Liver (tissue), 9 donors: ENCODE measurements around the gene CASZ1. TPM values are rescaled to one million over a fixed set of nuclear protein-coding genes. Genes with fewer than 3 reads are reported as not detected.

Experiments
- DNase-seq: peaks from one replicate; pipeline ENCODE4 v3.0.0-alpha.2; 2017; ENCODE audit warnings: low spot score
- H3K27ac ChIP-seq, 2 donors: one replicate each; pipeline ENCODE4 v1.7.0; 2013; ENCODE audit warnings: inconsistent platforms in 2 of 2, low read length in 2 of 2, control low read depth in 1 of 2, low read depth in 1 of 2, mild to moderate bottlenecking in 1 of 2
- H3K27me3 ChIP-seq, 4 donors: one replicate each; pipeline versions ENCODE4 v1.6.1 to v1.7.0; 2013; ENCODE audit warnings: low read length in 3 of 4, inconsistent platforms in 1 of 4, mild to moderate bottlenecking in 1 of 4, moderate library complexity in 1 of 4; ENCODE audit not compliant: control insufficient read depth in 4 of 4, insufficient read depth in 4 of 4
- H3K36me3 ChIP-seq, 4 donors: one replicate each; pipeline versions ENCODE4 v1.6.1 to v1.7.0; 2013; ENCODE audit warnings: low read length in 3 of 4, mild to moderate bottlenecking in 3 of 4, low read depth in 1 of 4, moderate library complexity in 1 of 4; ENCODE audit not compliant: control insufficient read depth in 4 of 4, insufficient read depth in 3 of 4
- H3K4me1 ChIP-seq, 4 donors: one replicate each; pipeline versions ENCODE4 v1.6.1 to v1.7.0; 2013; ENCODE audit warnings: low read length in 3 of 4, mild to moderate bottlenecking in 3 of 4, moderate library complexity in 1 of 4; ENCODE audit not compliant: control insufficient read depth in 4 of 4, insufficient read depth in 4 of 4
- H3K4me3 ChIP-seq, 3 donors: one replicate each; pipeline versions ENCODE4 v1.6.1 to v1.7.0; 2013; ENCODE audit warnings: low read length in 3 of 3, control low read depth in 1 of 3, low read depth in 1 of 3, mild to moderate bottlenecking in 1 of 3
- H3K9ac ChIP-seq, 2 donors: one replicate each; pipeline ENCODE4 v1.7.0; 2013; ENCODE audit warnings: low read length in 2 of 2, mild to moderate bottlenecking in 2 of 2, moderate library complexity in 2 of 2, control low read depth in 1 of 2, low read depth in 1 of 2
- H3K9me3 ChIP-seq, 4 donors: one replicate each; pipeline versions ENCODE4 v1.6.1 to v1.7.0; 2013; ENCODE audit warnings: low read length in 3 of 4; ENCODE audit not compliant: control insufficient read depth in 4 of 4
- CTCF ChIP-seq: fragments of 150-350 bp; IDR thresholded peaks from 2 replicates; pipeline ENCODE4 v1.5.1; 2017; ENCODE audit warnings: improper control_type of control experiment, low read depth, low read length; ENCODE audit not compliant: missing input control
- FOXA1 ChIP-seq: IDR thresholded peaks from 2 replicates; pipeline ENCODE4 v1.6.1; 2016; ENCODE audit warnings: antibody characterized with exemption
- FOXA2 ChIP-seq: IDR thresholded peaks from 2 replicates; pipeline ENCODE4 v1.6.1; 2016; ENCODE audit warnings: antibody characterized with exemption
- GABPA ChIP-seq, 2 donors: IDR thresholded peaks in 1 of 2; conservative IDR thresholded peaks in 1 of 2; 2 replicates each; pipeline ENCODE4 v1.6.1; 2016; ENCODE audit warnings: antibody characterized with exemption in 2 of 2, mild to moderate bottlenecking in 1 of 2, moderate library complexity in 1 of 2
- HNF4A ChIP-seq, 2 donors: conservative IDR thresholded peaks; 2 replicates each; pipeline ENCODE4 v1.6.1; 2016; ENCODE audit warnings: antibody characterized with exemption in 2 of 2, mild to moderate bottlenecking in 2 of 2
- HNF4G ChIP-seq: IDR thresholded peaks from 2 replicates; pipeline ENCODE4 v1.6.1; 2016; ENCODE audit warnings: antibody characterized with exemption
- JUND ChIP-seq, 2 donors: IDR thresholded peaks; 2 replicates each; pipeline ENCODE4 v1.6.1; 2016; ENCODE audit warnings: antibody characterized with exemption in 2 of 2
- MAX ChIP-seq: IDR thresholded peaks from 2 replicates; pipeline ENCODE4 v1.6.1; 2016; ENCODE audit warnings: antibody characterized with exemption
- NR2F2 ChIP-seq: IDR thresholded peaks from 2 replicates; pipeline ENCODE4 v1.6.1; 2016; ENCODE audit warnings: antibody characterized with exemption
- RAD21 ChIP-seq, 2 donors: IDR thresholded peaks; 2 replicates each; pipeline ENCODE4 v1.6.1; 2016; ENCODE audit warnings: antibody characterized with exemption in 2 of 2, mild to moderate bottlenecking in 2 of 2
- REST ChIP-seq: IDR thresholded peaks from 2 replicates; pipeline ENCODE4 v1.6.1; 2016; ENCODE audit warnings: antibody characterized with exemption, mild to moderate bottlenecking
- RXRA ChIP-seq, 2 donors: IDR thresholded peaks; 2 replicates each; pipeline ENCODE4 v1.6.1; 2017 to 2018; ENCODE audit warnings: antibody characterized with exemption in 2 of 2, mild to moderate bottlenecking in 1 of 2
- SP1 ChIP-seq: IDR thresholded peaks from 2 replicates; pipeline ENCODE4 v1.6.1; 2018; ENCODE audit warnings: antibody characterized with exemption, mild to moderate bottlenecking
- YY1 ChIP-seq: IDR thresholded peaks from 2 replicates; pipeline ENCODE4 v1.6.1; 2016; ENCODE audit warnings: antibody characterized with exemption, mild to moderate bottlenecking
- WGBS: extraction: QIAGEN DNeasy Blood & Tissue Kit; methylation state at CpG from one replicate; pipeline ENCODE4 v1.1.7; 2013; 5-methylcytosine and 5-hydroxymethylcytosine counted together
- polyA plus RNA-seq, 2 donors: library from polyadenylated mRNA; stranded (reverse) in 1 of 2; unstranded in 1 of 2; fragments of 200-250 nt in 1 of 2; fragments of >200 nt in 1 of 2; fragmentation: Nextera tagmentation in 1 of 2; extraction: Ambion mirVana in 1 of 2; gene quantifications; one replicate each; pipeline versions ENCODE4 v1.2.1 to v1.2.3, GENCODE V29; 2013 to 2015
- total RNA-seq, 2 donors: library from RNA; depleted of rRNA; stranded (reverse); fragments of >200 nt; gene quantifications; one replicate each; pipeline ENCODE4 v1.2.3, GENCODE V29; 2014
- TF ChIP-seq, protein P1 (sequence below): IDR thresholded peaks from 2 replicates; pipeline ENCODE4 v1.6.1; 2016; ENCODE audit warnings: antibody characterized with exemption
- TF ChIP-seq, protein P2 (sequence below): IDR thresholded peaks from 2 replicates; pipeline ENCODE4 v1.6.1; 2016; ENCODE audit warnings: antibody characterized with exemption
- donor health status: healthy.
- donor health status: healthy.
- donor health status: healthy.
- donor health status: healthy.
- donor health status: healthy.

The CASZ1 gene
- total and polyA plus RNA-seq, 4 donors, result 1.0 to 3.5 (median 1.9) TPM

GRCh38 chr1:10678852-10679251, 117.6 kb downstream of the CASZ1 start:
- TF ChIP-seq YY1 (no peak), NR2F2 (no peak), FOXA1 (no peak), HNF4G (no peak), RAD21 (IDR thresholded peaks at IDR 0.05) (no peak), HNF4A (conservative IDR thresholded peaks at IDR 0.05) (no peak), SP1 (no peak), MAX (no peak), JUND (IDR thresholded peaks at IDR 0.05) (no peak), GABPA (IDR thresholded peaks at IDR 0.05 in 1 of 2, conservative IDR thresholded peaks at IDR 0.05 in 1 of 2) (no peak), RXRA (IDR thresholded peaks at IDR 0.05) (no peak), CTCF (no peak), FOXA2 (no peak), REST (no peak)
- TF ChIP-seq, protein P1, sequence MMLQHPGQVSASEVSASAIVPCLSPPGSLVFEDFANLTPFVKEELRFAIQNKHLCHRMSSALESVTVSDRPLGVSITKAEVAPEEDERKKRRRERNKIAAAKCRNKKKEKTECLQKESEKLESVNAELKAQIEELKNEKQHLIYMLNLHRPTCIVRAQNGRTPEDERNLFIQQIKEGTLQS, result no peak
- TF ChIP-seq, protein P2, sequence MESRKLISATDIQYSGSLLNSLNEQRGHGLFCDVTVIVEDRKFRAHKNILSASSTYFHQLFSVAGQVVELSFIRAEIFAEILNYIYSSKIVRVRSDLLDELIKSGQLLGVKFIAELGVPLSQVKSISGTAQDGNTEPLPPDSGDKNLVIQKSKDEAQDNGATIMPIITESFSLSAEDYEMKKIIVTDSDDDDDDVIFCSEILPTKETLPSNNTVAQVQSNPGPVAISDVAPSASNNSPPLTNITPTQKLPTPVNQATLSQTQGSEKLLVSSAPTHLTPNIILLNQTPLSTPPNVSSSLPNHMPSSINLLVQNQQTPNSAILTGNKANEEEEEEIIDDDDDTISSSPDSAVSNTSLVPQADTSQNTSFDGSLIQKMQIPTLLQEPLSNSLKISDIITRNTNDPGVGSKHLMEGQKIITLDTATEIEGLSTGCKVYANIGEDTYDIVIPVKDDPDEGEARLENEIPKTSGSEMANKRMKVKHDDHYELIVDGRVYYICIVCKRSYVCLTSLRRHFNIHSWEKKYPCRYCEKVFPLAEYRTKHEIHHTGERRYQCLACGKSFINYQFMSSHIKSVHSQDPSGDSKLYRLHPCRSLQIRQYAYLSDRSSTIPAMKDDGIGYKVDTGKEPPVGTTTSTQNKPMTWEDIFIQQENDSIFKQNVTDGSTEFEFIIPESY, result no peak
- WGBS, result 98% methylated on average over 11 of the region's 11 CpGs
- Histone ChIP-seq H3K27ac (no peak overlapping the region), H3K9ac (no peak overlapping the region), H3K9me3 (no peaks in the 10 kb centered on the region), H3K4me3 (no peak overlapping the region), H3K27me3 (no peaks in the 10 kb centered on the region), H3K36me3 (no peaks in the 10 kb centered on the region), H3K4me1 (peaks cover 19 to 53% (median 40%) of the 10 kb centered on the region in 4 donors)
- no peak for DNase-seq

DNA sequence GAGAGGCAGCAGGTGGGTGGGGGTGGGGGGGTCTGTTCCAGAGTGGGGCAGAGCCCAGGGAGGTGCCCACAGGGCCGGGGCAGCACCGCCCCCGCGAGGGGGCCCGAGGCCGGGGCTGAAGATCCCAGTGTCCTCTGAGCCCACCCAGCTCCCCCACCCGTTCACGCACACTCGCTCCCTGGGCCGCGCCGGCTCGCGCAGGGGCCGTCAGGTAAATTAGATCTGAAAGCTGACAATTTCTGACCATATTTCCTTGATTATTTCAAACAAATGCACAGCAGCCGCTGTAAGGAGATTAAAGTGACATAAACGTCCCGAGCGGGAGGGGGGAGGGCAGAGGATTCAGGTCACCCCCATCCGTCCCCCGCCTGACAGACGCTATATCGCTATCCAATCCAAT, 118.0 kb downstream of the CASZ1 start:
- DNase-seq, result no peak
- no peaks in the 10 kb centered on the region for H3K36me3 ChIP-seq
- no peaks in the 10 kb centered on the region for H3K9me3 ChIP-seq
- TF ChIP-seq FOXA2, result no peak
- TF ChIP-seq HNF4G, result no peak
- TF ChIP-seq JUND (IDR thresholded peaks at IDR 0.05), result no peak
- no peak for TF ChIP-seq CTCF
- TF ChIP-seq MAX, result no peak
- TF ChIP-seq, protein P2, result no peak
- TF ChIP-seq, protein P1, result no peak
- TF ChIP-seq RXRA (IDR thresholded peaks at IDR 0.05), result no peak
- H3K27ac ChIP-seq, result no peak overlapping the region
- no peaks in the 10 kb centered on the region for H3K27me3 ChIP-seq
- H3K9ac ChIP-seq, result no peak overlapping the region
- WGBS, result 94% methylated on average over 23 of the region's 23 CpGs
- H3K4me1 ChIP-seq, result peaks cover 19 to 53% (median 40%) of the 10 kb centered on the region in 4 donors
- H3K4me3 ChIP-seq, result no peak overlapping the region
